Measurements from ENCODE around the gene SUGP2.

SUGP2 gene

DNA sequence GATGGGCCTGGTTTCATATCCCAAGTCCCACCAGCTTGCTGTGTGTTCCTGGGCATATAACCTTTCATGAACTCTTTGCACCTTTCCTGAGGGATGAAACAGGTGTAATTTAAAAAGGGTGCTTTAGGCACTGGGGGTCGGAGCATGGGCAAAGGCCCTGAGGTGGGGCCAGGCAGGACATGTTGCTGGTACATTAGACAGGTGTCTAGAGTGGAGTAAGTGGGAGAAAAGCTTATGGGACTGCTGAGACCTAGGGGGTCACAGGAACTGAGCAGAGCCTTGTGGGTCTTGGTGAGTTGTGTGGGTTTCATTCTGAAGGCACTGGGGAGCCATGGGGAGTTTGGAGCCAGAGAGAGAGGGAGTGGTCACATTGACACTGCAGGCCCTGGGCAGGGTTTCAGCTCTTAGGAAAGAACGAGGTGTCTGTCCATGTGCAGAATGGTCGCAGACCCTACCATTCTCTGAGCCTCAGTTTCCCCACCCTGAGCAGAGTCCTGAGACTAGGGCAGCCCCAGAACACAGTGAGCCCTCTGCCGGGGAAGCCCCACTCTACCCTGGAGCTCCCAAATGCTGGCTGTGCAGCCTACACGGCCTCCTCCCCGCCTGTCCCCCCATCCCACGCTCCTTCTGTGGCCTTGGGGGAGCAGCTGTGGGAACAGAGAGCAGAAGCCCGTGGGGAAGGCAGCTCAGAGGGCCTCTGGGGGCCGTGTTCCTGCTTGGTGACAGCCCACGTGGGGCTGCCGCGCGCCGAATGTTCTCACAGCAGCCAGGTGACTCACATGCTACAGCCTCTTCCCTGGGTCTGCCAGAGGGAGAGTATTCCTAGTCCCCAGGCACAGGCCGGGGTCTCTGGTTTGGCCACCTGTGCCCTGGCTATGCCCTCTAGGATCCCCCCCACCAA is 85.0 kb downstream of the SUGP2 start:
- DNase-seq = no peak

DNA sequence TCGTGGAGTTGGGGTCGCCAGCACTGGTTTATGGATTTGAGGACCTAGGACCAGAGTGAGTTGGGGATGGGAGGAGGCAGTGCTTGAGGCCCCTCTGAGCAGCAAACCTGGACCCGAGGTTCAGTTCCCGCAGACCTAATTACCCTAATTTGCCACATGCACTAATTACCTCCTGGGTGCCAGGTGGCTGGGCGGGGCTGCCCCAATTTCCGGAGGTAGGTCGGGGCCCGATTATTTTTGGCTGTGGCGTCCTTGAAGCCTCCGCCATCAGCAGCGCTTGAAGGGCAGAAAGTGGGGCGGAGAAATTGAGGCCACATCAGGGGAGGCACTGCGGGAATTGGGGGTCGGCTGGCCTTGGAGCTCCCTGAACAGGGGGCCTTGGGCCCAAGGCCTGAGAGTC is 86.4 kb downstream of the SUGP2 start:
- no peak for DNase-seq

DNA sequence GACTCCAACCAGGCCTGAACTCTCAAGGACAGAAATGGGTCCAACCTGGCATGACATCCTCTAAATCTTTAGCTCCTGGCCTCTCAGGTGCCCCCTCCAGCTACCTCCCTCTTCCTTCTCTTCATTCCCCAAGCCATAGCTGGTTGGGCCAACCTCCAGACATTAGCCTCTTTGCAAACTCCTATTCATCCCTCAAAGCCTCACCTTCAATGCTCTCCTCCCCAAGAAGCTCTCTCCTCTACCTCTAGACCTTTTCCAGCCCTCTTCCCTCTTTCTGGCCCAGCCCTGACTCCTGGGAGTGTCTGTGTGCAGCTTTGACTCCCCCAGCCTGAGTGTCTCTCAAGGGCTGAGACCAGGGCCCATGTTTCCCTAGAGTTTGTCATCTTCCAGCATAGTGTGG is 87.0 kb downstream of the SUGP2 start:
- no peak for DNase-seq

GRCh38 chr19:18945297-18945696 is 88.0 kb downstream of the SUGP2 start:
- no peak for DNase-seq

DNA sequence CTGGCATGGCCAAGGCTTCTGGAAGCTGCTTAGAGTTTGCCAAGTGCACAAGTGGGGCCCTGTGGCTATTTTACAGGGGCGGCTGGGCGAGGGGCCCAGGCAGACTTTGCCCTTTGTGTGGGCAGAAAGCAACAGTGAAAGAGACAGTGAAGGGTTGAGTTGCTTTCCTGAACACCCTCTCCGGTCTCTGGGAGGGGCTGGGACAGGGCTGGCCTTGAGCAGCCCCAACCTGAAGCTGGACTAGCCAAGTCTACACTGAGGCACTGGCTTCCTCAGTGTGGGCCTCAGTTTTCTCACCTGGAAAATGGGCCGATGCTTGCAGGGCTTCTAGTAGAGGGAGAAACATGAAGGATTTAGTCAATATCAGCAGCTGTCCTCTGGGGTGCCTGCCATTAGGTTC is 89.9 kb downstream of the SUGP2 start:
- DNase-seq = no peak

- DNase-seq = no peak
Observed at GRCh38 chr19:18942692-18943091, 90.6 kb downstream of the SUGP2 start.

DNA sequence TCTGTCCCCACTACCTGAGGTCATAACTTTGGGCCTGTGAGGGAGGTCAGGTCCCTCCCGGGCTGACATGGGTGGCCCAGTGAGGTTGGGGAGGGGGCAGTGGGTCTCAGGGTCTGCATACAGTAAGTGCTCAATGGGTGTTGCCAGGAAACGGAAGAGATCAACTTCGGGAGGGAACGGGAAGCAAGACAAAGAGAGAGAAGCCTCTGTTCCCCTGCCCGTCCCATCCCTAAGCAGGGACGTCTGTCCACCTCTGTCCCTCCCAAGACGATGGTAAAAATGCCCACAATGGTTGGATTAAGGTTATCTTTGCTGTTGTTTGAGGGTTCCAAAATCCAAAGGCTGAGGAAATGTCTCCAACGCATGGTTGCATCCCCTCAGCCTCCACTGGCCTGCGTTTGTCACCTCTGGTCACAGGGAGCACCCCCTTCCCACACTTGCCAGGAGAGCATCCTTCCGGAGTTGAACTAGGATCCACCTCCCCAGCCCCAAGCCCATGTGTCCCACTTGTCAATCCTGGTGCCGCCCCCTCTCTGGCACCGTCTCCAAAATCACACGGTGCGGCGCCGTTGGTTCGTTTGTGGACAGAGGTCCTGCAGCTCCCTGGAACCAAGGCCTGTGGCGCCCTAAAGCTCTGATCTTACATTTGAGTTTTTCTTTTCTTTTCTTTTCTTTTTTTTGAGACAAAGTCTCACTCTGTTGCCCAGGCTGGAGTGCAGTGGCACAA is 91.5 kb downstream of the SUGP2 start:
- no peak for DNase-seq

Data from fibroblast of skin of right quadriceps (primary cell).